Mononuclear cell (primary cell): Measurements from ENCODE around the gene SHISA2. TPM values are rescaled to one million over a fixed set of nuclear protein-coding genes. Genes with fewer than 3 reads are reported as not detected.

ENCODE experiments used
- H3K27me3 ChIP-seq: 2 replicates; pipeline ENCODE4 v1.6.0; 2011; ENCODE audit warnings: low read length, control low read depth; ENCODE audit not compliant: insufficient read depth
- H3K4me1 ChIP-seq: 2 replicates; pipeline ENCODE4 v1.5.1; 2011; ENCODE audit warnings: mild to moderate bottlenecking, low read length, control low read depth; ENCODE audit not compliant: insufficient read depth
- H3K4me3 ChIP-seq: 2 replicates; pipeline ENCODE4 v1.5.1; 2011; ENCODE audit warnings: mild to moderate bottlenecking, low read length, moderate library complexity
- H3K9me3 ChIP-seq: 2 replicates; pipeline ENCODE4 v1.5.1; 2011; ENCODE audit warnings: low read depth, mild to moderate bottlenecking, control low read depth, low read length
- total RNA-seq: library from RNA; depleted of rRNA; stranded (reverse); fragments of >200 nt; gene quantifications from one replicate; pipeline ENCODE4 v1.2.3, GENCODE V29; 2012

The SHISA2 gene
- total RNA-seq, 1 donor = 0.52 TPM

GRCh38 chr13:26058704-26059103, 6.9 kb upstream of the SHISA2 start:
- Histone ChIP-seq H3K4me3 (no peak overlapping the region), H3K27me3 (peaks cover 8% of the 10 kb centered on the region), H3K9me3 (no peaks in the 10 kb centered on the region), H3K4me1 (no peaks in the 10 kb centered on the region)

GRCh38 chr13:26054896-26055295, 3.1 kb upstream of the SHISA2 start:
- H3K4me1 ChIP-seq = peaks cover 4% of the 10 kb centered on the region
- H3K9me3 ChIP-seq = no peaks in the 10 kb centered on the region
- no peak overlapping the region for H3K4me3 ChIP-seq
- H3K27me3 ChIP-seq = peaks cover 41% of the 10 kb centered on the region

GRCh38 chr13:26053418-26053980, 1.7 kb upstream of the SHISA2 start:
- H3K9me3 ChIP-seq = no peaks in the 10 kb centered on the region
- peaks cover 4% of the 10 kb centered on the region for H3K4me1 ChIP-seq
- no peak overlapping the region for H3K4me3 ChIP-seq
- H3K27me3 ChIP-seq = peaks cover 55% of the 10 kb centered on the region

GRCh38 chr13:26052337-26052736, 521 bp upstream of the SHISA2 start:
- Histone ChIP-seq H3K9me3 (no peaks in the 10 kb centered on the region), H3K4me1 (peaks cover 4% of the 10 kb centered on the region), H3K4me3 (no peak overlapping the region), H3K27me3 (peaks cover 59% of the 10 kb centered on the region)

GRCh38 chr13:26051231-26051656, 572 bp downstream of the SHISA2 start:
- H3K27me3 ChIP-seq = peaks cover 59% of the 10 kb centered on the region
- H3K4me3 ChIP-seq = no peak overlapping the region
- peaks cover 4% of the 10 kb centered on the region for H3K4me1 ChIP-seq
- no peaks in the 10 kb centered on the region for H3K9me3 ChIP-seq

GRCh38 chr13:26050568-26051230, 1.1 kb downstream of the SHISA2 start:
- no peaks in the 10 kb centered on the region for H3K9me3 ChIP-seq
- peaks cover 59% of the 10 kb centered on the region for H3K27me3 ChIP-seq
- peaks cover 4% of the 10 kb centered on the region for H3K4me1 ChIP-seq
- no peak overlapping the region for H3K4me3 ChIP-seq

- H3K27me3 ChIP-seq = peaks cover 52% of the 10 kb centered on the region
Measured at GRCh38 chr13:26048741-26049140, 3.1 kb downstream of the SHISA2 start.

GRCh38 chr13:26047040-26047439, 4.8 kb downstream of the SHISA2 start:
- peaks cover 36% of the 10 kb centered on the region for H3K27me3 ChIP-seq
- H3K4me3 ChIP-seq = no peak overlapping the region
- H3K4me1 ChIP-seq = peaks cover 4% of the 10 kb centered on the region
- H3K9me3 ChIP-seq = no peaks in the 10 kb centered on the region

More at GRCh38 chr13:26048741-26049140, 3.1 kb downstream of the SHISA2 start:
- no peaks in the 10 kb centered on the region for H3K9me3 ChIP-seq
- H3K4me1 ChIP-seq = peaks cover 4% of the 10 kb centered on the region
- H3K4me3 ChIP-seq = no peak overlapping the region

GRCh38 chr13:26046639-26047038, 5.2 kb downstream of the SHISA2 start:
- Histone ChIP-seq H3K27me3 (peaks cover 34% of the 10 kb centered on the region), H3K4me1 (peaks cover 4% of the 10 kb centered on the region), H3K4me3 (no peak overlapping the region), H3K9me3 (no peaks in the 10 kb centered on the region)

GRCh38 chr13:26045142-26045541, 6.7 kb downstream of the SHISA2 start:
- H3K4me3 ChIP-seq = no peak overlapping the region
- peaks cover 21% of the 10 kb centered on the region for H3K27me3 ChIP-seq
- no peaks in the 10 kb centered on the region for H3K9me3 ChIP-seq
- H3K4me1 ChIP-seq = no peaks in the 10 kb centered on the region

- no peak overlapping the region for H3K4me3 ChIP-seq
- H3K9me3 ChIP-seq = no peaks in the 10 kb centered on the region
- H3K27me3 ChIP-seq = no peaks in the 10 kb centered on the region
- H3K4me1 ChIP-seq = no peaks in the 10 kb centered on the region
Measured at GRCh38 chr13:26042785-26043184, 9.0 kb downstream of the SHISA2 start.

- Histone ChIP-seq H3K4me3 (no peak overlapping the region), H3K9me3 (no peaks in the 10 kb centered on the region), H3K27me3 (no peaks in the 10 kb centered on the region), H3K4me1 (no peaks in the 10 kb centered on the region)
Measured at GRCh38 chr13:26041444-26041843, 10.4 kb downstream of the SHISA2 start.

GRCh38 chr13:26038931-26039475, 12.8 kb downstream of the SHISA2 start:
- Histone ChIP-seq H3K4me1 (no peaks in the 10 kb centered on the region), H3K4me3 (no peak overlapping the region), H3K9me3 (no peaks in the 10 kb centered on the region), H3K27me3 (no peaks in the 10 kb centered on the region)

GRCh38 chr13:26037302-26037701, 14.5 kb downstream of the SHISA2 start:
- H3K9me3 ChIP-seq = no peaks in the 10 kb centered on the region
- H3K4me3 ChIP-seq = no peak overlapping the region
- no peaks in the 10 kb centered on the region for H3K4me1 ChIP-seq
- no peaks in the 10 kb centered on the region for H3K27me3 ChIP-seq

- no peak overlapping the region for H3K4me3 ChIP-seq
- H3K4me1 ChIP-seq = no peaks in the 10 kb centered on the region
- H3K9me3 ChIP-seq = no peaks in the 10 kb centered on the region
- no peaks in the 10 kb centered on the region for H3K27me3 ChIP-seq
Measured at GRCh38 chr13:26036383-26036782, 15.4 kb downstream of the SHISA2 start.

GRCh38 chr13:26034018-26034417, 17.8 kb downstream of the SHISA2 start:
- Histone ChIP-seq H3K27me3 (no peaks in the 10 kb centered on the region), H3K9me3 (no peaks in the 10 kb centered on the region), H3K4me1 (no peaks in the 10 kb centered on the region), H3K4me3 (no peak overlapping the region)
